Hepatocyte (in vitro differentiated cells): ENCODE measurements around the gene RPL28. TPM values are rescaled to one million over a fixed set of nuclear protein-coding genes. Genes with fewer than 3 reads are reported as not detected.

ENCODE experiments used
- DNase-seq: peaks from one replicate; pipeline ENCODE4 v3.0.0-alpha.2; 2016; ENCODE audit warnings: low spot score
- H2AFZ ChIP-seq: fragments of 200-600 bp; sonication (generic); 2 replicates; pipeline ENCODE4 v1.6.0; 2016; ENCODE audit warnings: antibody characterized with exemption, mild to moderate bottlenecking
- H3K27ac ChIP-seq: fragments of 200-600 bp; sonication (generic); 2 replicates; pipeline ENCODE4 v1.5.1; 2016; ENCODE audit warnings: mild to moderate bottlenecking
- H3K27me3 ChIP-seq: fragments of 200-600 bp; sonication (generic); 2 replicates; pipeline ENCODE4 v1.6.1; 2016
- H3K36me3 ChIP-seq: fragments of 200-600 bp; sonication (generic); replicated peaks from 2 replicates; pipeline ENCODE4 v1.5.1; 2016; ENCODE audit warnings: low read depth; ENCODE audit not compliant: insufficient read depth
- H3K4me1 ChIP-seq: fragments of 200-600 bp; sonication (generic); 2 replicates; pipeline ENCODE4 v1.5.1; 2016; ENCODE audit warnings: mild to moderate bottlenecking, moderate library complexity; ENCODE audit not compliant: insufficient read depth
- H3K4me2 ChIP-seq: fragments of 200-600 bp; sonication (generic); 2 replicates; pipeline ENCODE4 v1.6.0; 2016
- H3K4me3 ChIP-seq: fragments of 200-600 bp; sonication (generic); 2 replicates; pipeline ENCODE4 v1.5.1; 2016; ENCODE audit warnings: mild to moderate bottlenecking
- H3K79me2 ChIP-seq: fragments of 200-600 bp; sonication (generic); 2 replicates; pipeline ENCODE4 v1.6.0; 2017; ENCODE audit warnings: mild to moderate bottlenecking
- H3K9me2 ChIP-seq: fragments of 200-600 bp; sonication (generic); replicated peaks from 2 replicates; pipeline ENCODE4 v1.6.0; 2017; ENCODE audit warnings: mild to moderate bottlenecking; ENCODE audit not compliant: insufficient read depth
- H3K9me3 ChIP-seq: fragments of 200-600 bp; sonication (generic); 2 replicates; pipeline ENCODE4 v1.5.1; 2016; ENCODE audit warnings: low read depth, mild to moderate bottlenecking
- H4K20me1 ChIP-seq: fragments of 200-600 bp; sonication (generic); 2 replicates; pipeline ENCODE4 v1.6.0; 2016; ENCODE audit warnings: mild to moderate bottlenecking; ENCODE audit not compliant: insufficient read depth, poor library complexity, severe bottlenecking
- EZH2 ChIP-seq: fragments of 200-600 bp; sonication (generic); IDR thresholded peaks from 2 replicates; pipeline ENCODE4 v1.6.1; 2016; ENCODE audit warnings: antibody characterized with exemption, mild to moderate bottlenecking, borderline replicate concordance
- EZH2phosphoT487 ChIP-seq: fragments of 200-600 bp; sonication (generic); IDR thresholded peaks from one replicate; pipeline ENCODE4 v1.6.1; 2018; ENCODE audit warnings: antibody characterized with exemption, mild to moderate bottlenecking, low read depth, moderate library complexity; ENCODE audit not compliant: unreplicated experiment, severe bottlenecking
- WGBS: methylation state at CpG from one replicate; pipeline ENCODE4 v1.1.6; 2016; ENCODE audit warnings: low lambda C conversion rate; ENCODE audit errors: missing lambda C conversion rate; 5-methylcytosine and 5-hydroxymethylcytosine counted together
- polyA plus RNA-seq: library from polyadenylated mRNA; unstranded; fragments of >200 nt; fragmentation: Nextera tagmentation; extraction: Ambion mirVana; gene quantifications from 2 replicates; pipeline ENCODE4 v1.2.1, GENCODE V29; 2016
- total RNA-seq: library from RNA; depleted of rRNA; stranded (reverse); fragments of >200 nt; gene quantifications from 2 replicates; pipeline ENCODE4 v1.2.3, GENCODE V29; 2014
- TF ChIP-seq, protein P1 (sequence below): fragments of 200-600 bp; sonication (generic); IDR thresholded peaks from 2 replicates; pipeline ENCODE4 v1.5.1; 2016; ENCODE audit warnings: antibody characterized with exemption, mild to moderate bottlenecking; ENCODE audit not compliant: poor library complexity

The RPL28 gene
- total and polyA plus RNA-seq, 2 experiments from 2014 or later: 437 to 604 TPM

DNA sequence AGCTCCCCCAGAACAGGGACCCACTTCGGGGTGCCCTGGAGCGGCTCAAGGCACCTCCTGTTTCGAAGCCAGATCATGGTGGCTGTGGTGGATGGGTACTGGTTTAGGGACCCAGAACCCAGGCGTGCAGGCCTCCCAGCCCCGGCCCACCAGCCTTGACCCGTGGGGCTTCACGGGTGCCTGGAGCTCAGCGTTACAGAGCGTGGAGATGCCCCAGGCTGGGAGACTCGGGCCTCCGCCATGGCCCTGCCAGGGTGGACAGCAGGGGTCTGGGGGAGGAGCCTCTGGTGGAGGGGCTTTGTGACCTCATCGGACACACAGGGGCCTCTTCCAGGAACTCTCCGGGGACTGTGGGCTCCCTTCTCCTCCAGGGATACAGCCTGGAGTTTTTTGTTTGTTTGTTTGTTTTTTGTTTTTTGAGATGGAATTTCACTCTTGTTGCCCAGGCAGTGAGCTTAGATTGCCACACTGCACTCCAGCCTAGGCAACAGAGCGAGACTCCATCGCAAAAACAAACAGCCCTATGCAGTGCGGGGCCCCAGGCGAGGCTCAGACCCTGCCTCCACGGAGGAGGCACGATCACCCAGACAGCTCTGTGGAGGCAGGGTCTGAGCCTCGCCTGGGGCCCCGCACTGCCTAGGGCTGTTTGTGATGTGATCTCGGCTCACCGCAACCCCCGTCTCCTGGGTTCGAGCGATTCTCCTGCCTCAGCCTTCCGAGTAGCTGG is 22.6 kb upstream of the RPL28 start, which contains the start of gene GARIN5B:
TSS of gene GARIN5B (minus strand) at position 271 of the 727 bp plus-strand sequence. CDS start at position 77, 194 bp downstream.
- TF ChIP-seq, protein P1, sequence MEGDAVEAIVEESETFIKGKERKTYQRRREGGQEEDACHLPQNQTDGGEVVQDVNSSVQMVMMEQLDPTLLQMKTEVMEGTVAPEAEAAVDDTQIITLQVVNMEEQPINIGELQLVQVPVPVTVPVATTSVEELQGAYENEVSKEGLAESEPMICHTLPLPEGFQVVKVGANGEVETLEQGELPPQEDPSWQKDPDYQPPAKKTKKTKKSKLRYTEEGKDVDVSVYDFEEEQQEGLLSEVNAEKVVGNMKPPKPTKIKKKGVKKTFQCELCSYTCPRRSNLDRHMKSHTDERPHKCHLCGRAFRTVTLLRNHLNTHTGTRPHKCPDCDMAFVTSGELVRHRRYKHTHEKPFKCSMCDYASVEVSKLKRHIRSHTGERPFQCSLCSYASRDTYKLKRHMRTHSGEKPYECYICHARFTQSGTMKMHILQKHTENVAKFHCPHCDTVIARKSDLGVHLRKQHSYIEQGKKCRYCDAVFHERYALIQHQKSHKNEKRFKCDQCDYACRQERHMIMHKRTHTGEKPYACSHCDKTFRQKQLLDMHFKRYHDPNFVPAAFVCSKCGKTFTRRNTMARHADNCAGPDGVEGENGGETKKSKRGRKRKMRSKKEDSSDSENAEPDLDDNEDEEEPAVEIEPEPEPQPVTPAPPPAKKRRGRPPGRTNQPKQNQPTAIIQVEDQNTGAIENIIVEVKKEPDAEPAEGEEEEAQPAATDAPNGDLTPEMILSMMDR: no peak
- no peak for TF ChIP-seq EZH2
- no peaks in the 10 kb centered on the region for H3K4me1 ChIP-seq
- H3K4me2 ChIP-seq: no peak within 1 kb of the TSS
- 76% methylated on average over 26 of the region's 27 CpGs for WGBS
- DNase-seq: no peak
- H3K36me3 ChIP-seq: no peaks in the 10 kb centered on the region
- no peak within 1 kb of the TSS for H3K4me3 ChIP-seq
- H3K27ac ChIP-seq: no peak within 1 kb of the TSS
- H3K9me3 ChIP-seq: no peaks in the 10 kb centered on the region
- H3K79me2 ChIP-seq: no peaks in the 10 kb centered on the region
- no peaks in the 10 kb centered on the region for H3K9me2 ChIP-seq
- no peak within 1 kb of the TSS for H2AFZ ChIP-seq
- H4K20me1 ChIP-seq: no peaks in the 10 kb centered on the region
- H3K27me3 ChIP-seq: peaks cover under 1% of the 10 kb centered on the region

DNA sequence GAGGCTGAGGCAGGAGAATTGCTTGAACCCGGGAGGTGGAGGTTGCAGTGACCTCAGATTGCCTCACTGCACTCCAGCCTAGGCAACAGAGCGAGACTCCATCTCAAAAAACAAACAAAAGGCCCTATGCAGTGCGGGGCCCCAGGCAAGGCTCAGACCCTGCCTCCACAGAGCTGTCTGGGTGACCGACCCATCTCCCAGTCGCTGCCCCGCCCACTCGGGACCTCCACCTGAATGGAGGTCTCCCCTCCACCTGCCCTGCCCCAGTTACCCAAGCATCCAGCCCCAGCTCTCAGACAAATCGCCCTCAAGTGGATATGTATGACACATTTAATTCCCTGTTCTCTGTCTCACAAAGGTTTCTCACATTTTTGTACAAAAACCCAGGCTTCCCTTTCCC is 20.5 kb upstream of the RPL28 start:
- no peaks in the 10 kb centered on the region for H3K36me3 ChIP-seq
- H3K79me2 ChIP-seq: no peaks in the 10 kb centered on the region
- H3K4me1 ChIP-seq: peaks cover 11% of the 10 kb centered on the region
- DNase-seq: no peak
- no peak overlapping the region for H3K4me2 ChIP-seq
- H3K9me3 ChIP-seq: no peaks in the 10 kb centered on the region
- peaks cover 19% of the 10 kb centered on the region for H3K27me3 ChIP-seq
- H3K4me3 ChIP-seq: no peak overlapping the region
- no peaks in the 10 kb centered on the region for H4K20me1 ChIP-seq
- H3K27ac ChIP-seq: no peak overlapping the region
- H2AFZ ChIP-seq: no peak overlapping the region
- TF ChIP-seq EZH2phosphoT487 (no peak), EZH2 (no peak)
- TF ChIP-seq, protein P1: no peak
- 84% methylated on average over 8 of the region's 8 CpGs for WGBS
- no peaks in the 10 kb centered on the region for H3K9me2 ChIP-seq

DNA sequence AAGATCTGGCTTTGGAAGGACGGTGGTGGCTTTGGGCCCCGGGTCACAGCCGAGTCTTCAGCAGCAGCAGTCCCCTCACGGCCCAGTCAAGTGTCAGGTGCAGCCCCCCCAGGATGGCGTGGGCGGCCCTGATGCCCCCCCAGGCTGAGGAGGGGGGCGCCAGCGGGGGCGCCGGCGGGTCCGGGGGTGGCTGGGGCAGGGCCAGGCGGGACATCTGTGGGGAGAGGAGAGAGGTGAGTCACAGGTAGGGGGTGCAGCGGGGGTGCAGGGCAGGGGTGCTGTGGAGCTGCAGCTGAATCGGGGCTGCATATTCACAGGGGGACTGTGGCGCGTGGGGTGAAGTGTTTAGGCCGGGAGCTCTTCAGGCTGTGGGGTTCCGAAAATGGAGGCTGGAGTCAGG is 19.8 kb upstream of the RPL28 start:
- Histone ChIP-seq H3K27me3 (peaks cover 24% of the 10 kb centered on the region), H3K27ac (no peak overlapping the region), H3K4me1 (peaks cover 12% of the 10 kb centered on the region), H2AFZ (no peak overlapping the region), H3K9me2 (no peaks in the 10 kb centered on the region), H3K4me3 (no peak overlapping the region), H4K20me1 (no peaks in the 10 kb centered on the region), H3K36me3 (no peaks in the 10 kb centered on the region), H3K4me2 (no peak overlapping the region), H3K79me2 (no peaks in the 10 kb centered on the region), H3K9me3 (no peaks in the 10 kb centered on the region)
- 81% methylated on average over 4 of the region's 19 CpGs for WGBS
- TF ChIP-seq, protein P1: no peak
- TF ChIP-seq EZH2phosphoT487 (no peak), EZH2 (no peak)
- no peak for DNase-seq
